SK-N-SH (cell line): Measurements from ENCODE around the gene SLC34A3. TPM values are rescaled to one million over a fixed set of nuclear protein-coding genes. Genes with fewer than 3 reads are reported as not detected.

Experiments used
- CTCF ChIA-PET: fragments of 300-600, 350-600 bp; formaldehyde crosslinking; extraction: SDS; loops from one replicate; lab custom pipeline; 2021; lab: Yijun Ruan, JAX
- POLR2A ChIA-PET: fragments of 350-600 bp; sonication (Branson Sonifier 250); formaldehyde crosslinking; extraction: SDS; loops from one replicate; lab custom pipeline; 2020; ENCODE audit warnings: antibody characterized with exemption, inconsistent platforms; lab: Yijun Ruan, JAX
- DNase-seq: peaks from one replicate; pipeline ENCODE4 v3.0.0; 2012
- H2AFZ ChIP-seq: fragments of 200-600 bp; sonication (generic); 2 replicates; pipeline ENCODE4 v1.8.1; 2016; ENCODE audit warnings: antibody characterized with exemption, mild to moderate bottlenecking, low read depth
- H3F3A ChIP-seq: fragments of 200-600 bp; sonication (generic); replicated peaks from 2 replicates; pipeline ENCODE3; 2016; ENCODE audit warnings: antibody characterized with exemption, mild to moderate bottlenecking; ENCODE audit not compliant: insufficient read depth
- H3K27ac ChIP-seq, 2 experiments: fragments of 200-500 bp in 1 of 2; fragments of 200-600 bp in 1 of 2; sonication (Bioruptor generic) in 1 of 2; sonication (generic), shearing (Covaris generic) in 1 of 2; 2 replicates each; pipeline versions ENCODE4 v1.5.1 to v1.6.1; 2014 to 2016; ENCODE audit warnings: low read depth in 2 of 2, inconsistent platforms in 1 of 2, low read length in 1 of 2, mild to moderate bottlenecking in 1 of 2, mixed read lengths in 1 of 2
- H3K27me3 ChIP-seq: fragments of 200-600 bp; sonication (generic), shearing (Covaris generic); 2 replicates; pipeline ENCODE4 v1.6.1; 2016; ENCODE audit warnings: mixed run types; ENCODE audit not compliant: insufficient read depth
- H3K36me3 ChIP-seq, 2 experiments: fragments of 200-500 bp in 1 of 2; fragments of 200-600 bp in 1 of 2; sonication (Bioruptor generic) in 1 of 2; sonication (generic) in 1 of 2; replicated peaks in 1 of 2; 2 replicates each; pipeline versions ENCODE3 to v1.5.1; 2014 to 2016; ENCODE audit warnings: low read length in 1 of 2, mild to moderate bottlenecking in 1 of 2; ENCODE audit not compliant: insufficient read depth in 2 of 2, control insufficient read depth in 1 of 2
- H3K4me1 ChIP-seq, 2 experiments: fragments of 200-500 bp in 1 of 2; fragments of 200-600 bp in 1 of 2; sonication (Bioruptor generic) in 1 of 2; sonication (generic), shearing (Covaris generic) in 1 of 2; 2 replicates each; pipeline versions ENCODE4 v1.5.1 to v1.6.1; 2014 to 2016; ENCODE audit warnings: low read depth in 1 of 2, low read length in 1 of 2, mixed run types in 1 of 2; ENCODE audit not compliant: insufficient read depth in 2 of 2, control insufficient read depth in 1 of 2
- H3K4me2 ChIP-seq: fragments of 200-600 bp; sonication (generic), shearing (Covaris generic); 2 replicates; pipeline ENCODE4 v1.6.1; 2017; ENCODE audit warnings: mixed run types
- H3K4me3 ChIP-seq, 2 experiments: fragments of 200-500 bp in 1 of 2; fragments of 200-600 bp in 1 of 2; sonication (Bioruptor generic) in 1 of 2; sonication (generic), shearing (Covaris generic) in 1 of 2; 2 replicates each; pipeline versions ENCODE4 v1.5.1 to v1.8.1; 2014 to 2016; ENCODE audit warnings: low read depth in 2 of 2, inconsistent platforms in 1 of 2, low read length in 1 of 2, mild to moderate bottlenecking in 1 of 2, mixed read lengths in 1 of 2, moderate library complexity in 1 of 2
- H3K79me2 ChIP-seq: fragments of 200-600 bp; sonication (generic); 2 replicates; pipeline ENCODE4 v1.8.1; 2017; ENCODE audit warnings: mild to moderate bottlenecking; ENCODE audit not compliant: insufficient read depth
- H3K9ac ChIP-seq: fragments of 200-600 bp; sonication (generic); 2 replicates; pipeline ENCODE4 v1.6.1; 2017; ENCODE audit warnings: mixed run types
- H3K9me2 ChIP-seq: fragments of 200-600 bp; sonication (generic); 2 replicates; pipeline ENCODE4 v1.6.1; 2017; ENCODE audit warnings: mixed run types
- H3K9me3 ChIP-seq: fragments of 200-600 bp; sonication (generic); 2 replicates; pipeline ENCODE4 v1.6.1; 2017; ENCODE audit warnings: mixed run types, mild to moderate bottlenecking, moderate library complexity
- H4K20me1 ChIP-seq: fragments of 200-600 bp; sonication (generic); 2 replicates; pipeline ENCODE4 v1.6.1; 2017; ENCODE audit warnings: mild to moderate bottlenecking, mixed run types; ENCODE audit not compliant: insufficient read depth
- CTCF ChIP-seq: fragments of 200-600 bp; sonication (generic); IDR thresholded peaks from 2 replicates; pipeline ENCODE4 v1.6.1; 2017; ENCODE audit warnings: antibody characterized with exemption, mild to moderate bottlenecking, moderate library complexity
- ELF1 ChIP-seq: IDR thresholded peaks from 2 replicates; pipeline ENCODE4 v1.4.0; 2012
- MXI1 ChIP-seq: IDR thresholded peaks from 2 replicates; pipeline ENCODE4 v1.6.1; 2012; ENCODE audit warnings: mild to moderate bottlenecking, low read depth, low read length, improper control_type of control experiment
- WGBS: methylation state at CpG from one replicate; pipeline ENCODE4 v1.1.6; 2017; ENCODE audit warnings: low lambda C conversion rate; 5-methylcytosine and 5-hydroxymethylcytosine counted together
- polyA plus RNA-seq, 3 experiments: library from polyadenylated mRNA; depleted of rRNA; stranded (reverse); fragments of >200 nt; gene quantifications; 2 replicates each; pipeline ENCODE4 v1.2.3, GENCODE V29; 2012
- TF ChIP-seq, protein P1 (sequence below): fragments of 150-350 bp; IDR thresholded peaks from 2 replicates; pipeline ENCODE4 v1.6.1; 2016; ENCODE audit warnings: mild to moderate bottlenecking, low read depth, low read length
- TF ChIP-seq, protein P2 (sequence below): fragments of 150-350 bp; IDR thresholded peaks from 2 replicates; pipeline ENCODE4 v1.6.1; 2017; ENCODE audit warnings: antibody characterized with exemption, low read length, low read depth, borderline replicate concordance

SLC34A3 gene
- polyA plus RNA-seq, 1 of the 3 experiments (the other 2 are of a cell fraction): not detected

GRCh38 chr9:137251194-137251461 is 20.4 kb downstream of the SLC34A3 start, which contains the start of gene STPG3:
Gene STPG3, plus strand, starts transcription at chr9:137251286. Its CDS starts 1 bp downstream, at chr9:137251287.
- Histone ChIP-seq H3F3A (no peaks in the 10 kb centered on the region), H3K27me3 (no peaks in the 10 kb centered on the region), H3K9me2 (no peaks in the 10 kb centered on the region), H4K20me1 (peaks cover 3% of the 10 kb centered on the region; the same call in 1 of the 2 replicates), H3K4me1 (peaks cover 0 to 18% of the 10 kb centered on the region in 2 experiments; a peak in 1 of 4 replicates), H3K27ac (no peak within 1 kb of the TSS), H2AFZ (no peak within 1 kb of the TSS), H3K4me3 (no peak within 1 kb of the TSS), H3K36me3 (no peaks in the 10 kb centered on the region), H3K9ac (no peak within 1 kb of the TSS), H3K9me3 (no peaks in the 10 kb centered on the region)
- no peak for DNase-seq
- POLR2A ChIA-PET: interaction anchor here (1.9 kb wide), 1 partner anchor 10 kb away, joined by 11 read pairs; the partner anchor contains the start of gene TUBB4B
- WGBS: 86% methylated on average over 4 of the region's 4 CpGs
- TF ChIP-seq ELF1 (no peak), CTCF (no peak)
- TF ChIP-seq, protein P1, sequence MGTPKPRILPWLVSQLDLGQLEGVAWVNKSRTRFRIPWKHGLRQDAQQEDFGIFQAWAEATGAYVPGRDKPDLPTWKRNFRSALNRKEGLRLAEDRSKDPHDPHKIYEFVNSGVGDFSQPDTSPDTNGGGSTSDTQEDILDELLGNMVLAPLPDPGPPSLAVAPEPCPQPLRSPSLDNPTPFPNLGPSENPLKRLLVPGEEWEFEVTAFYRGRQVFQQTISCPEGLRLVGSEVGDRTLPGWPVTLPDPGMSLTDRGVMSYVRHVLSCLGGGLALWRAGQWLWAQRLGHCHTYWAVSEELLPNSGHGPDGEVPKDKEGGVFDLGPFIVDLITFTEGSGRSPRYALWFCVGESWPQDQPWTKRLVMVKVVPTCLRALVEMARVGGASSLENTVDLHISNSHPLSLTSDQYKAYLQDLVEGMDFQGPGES: no peak
- TF ChIP-seq, all 33 proteins: peak for 0
- no peak within 1 kb of the TSS for H3K4me2 ChIP-seq
- CTCF ChIA-PET: interaction anchor here (1.1 to 8.2 kb wide), 4 partner anchors 11 to 222 kb away, joined by 3 to 38 read pairs (median 6); partner anchors contain the start of gene NRARP
- H3K79me2 ChIP-seq: peaks cover 9% of the 10 kb centered on the region

DNA sequence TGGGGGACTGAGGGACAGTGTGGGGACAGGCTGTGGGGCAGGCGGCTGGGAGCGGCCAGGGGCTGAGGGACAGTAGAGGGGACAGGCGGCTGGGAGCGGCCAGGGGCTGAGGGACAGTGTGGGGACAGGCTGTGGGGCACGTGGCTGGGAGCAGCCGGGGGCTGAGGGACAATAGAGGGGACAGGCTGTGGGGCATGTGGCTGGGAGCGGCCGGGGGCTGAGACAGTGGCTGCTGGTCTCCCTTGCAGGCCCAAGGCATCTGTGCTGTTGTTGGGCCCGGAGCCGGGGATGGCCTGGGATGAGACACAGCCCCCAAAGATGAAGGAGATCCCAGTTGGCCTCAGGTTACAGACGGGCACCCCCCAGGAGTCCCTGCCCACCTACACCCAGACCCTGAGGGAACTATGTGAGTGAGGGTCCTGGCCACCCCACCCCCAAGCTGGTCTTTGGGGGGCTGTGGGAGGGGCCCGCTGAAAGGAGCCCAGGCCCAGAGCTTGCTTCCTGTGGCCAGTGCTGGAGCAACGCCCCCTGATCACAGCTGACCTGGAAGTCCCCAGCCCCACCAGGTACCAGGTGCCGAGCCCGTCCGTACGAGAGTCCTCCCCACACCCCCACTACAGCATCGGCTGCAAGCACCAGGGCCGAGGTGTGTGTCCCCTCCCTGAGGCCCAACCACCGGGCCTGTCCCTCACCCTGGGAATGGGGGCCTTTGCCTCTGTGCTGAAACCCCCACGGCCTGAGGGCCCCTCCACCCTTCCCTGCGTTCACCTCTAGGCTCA is 21.0 kb downstream of the SLC34A3 start:
- no peak for TF ChIP-seq MXI1
- TF ChIP-seq ELF1: no peak
- TF ChIP-seq, protein P2, sequence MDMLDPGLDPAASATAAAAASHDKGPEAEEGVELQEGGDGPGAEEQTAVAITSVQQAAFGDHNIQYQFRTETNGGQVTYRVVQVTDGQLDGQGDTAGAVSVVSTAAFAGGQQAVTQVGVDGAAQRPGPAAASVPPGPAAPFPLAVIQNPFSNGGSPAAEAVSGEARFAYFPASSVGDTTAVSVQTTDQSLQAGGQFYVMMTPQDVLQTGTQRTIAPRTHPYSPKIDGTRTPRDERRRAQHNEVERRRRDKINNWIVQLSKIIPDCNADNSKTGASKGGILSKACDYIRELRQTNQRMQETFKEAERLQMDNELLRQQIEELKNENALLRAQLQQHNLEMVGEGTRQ: no peak
- TF ChIP-seq, protein P1: no peak
- H3K27ac ChIP-seq: no peak overlapping the region
- peaks cover 15% of the 10 kb centered on the region for H3K79me2 ChIP-seq
- no peak for DNase-seq
- 90% methylated on average over 9 of the region's 22 CpGs for WGBS
- no peak overlapping the region for H3K9ac ChIP-seq
- H3K4me3 ChIP-seq: no peak overlapping the region
- no peaks in the 10 kb centered on the region for H3F3A ChIP-seq
- no peaks in the 10 kb centered on the region for H3K9me2 ChIP-seq
- POLR2A ChIA-PET: interaction anchor here (1.9 kb wide), 1 partner anchor 11 kb away, joined by 11 read pairs; the partner anchor contains the start of gene TUBB4B
- H3K36me3 ChIP-seq: peaks cover 0 to 2% of the 10 kb centered on the region in 2 experiments
- no peak overlapping the region for H3K4me2 ChIP-seq
- CTCF ChIA-PET: interaction anchor here (1.1 to 8.2 kb wide), 4 partner anchors 12 to 222 kb away, joined by 3 to 38 read pairs (median 6); partner anchors contain the start of gene NRARP
- no peaks in the 10 kb centered on the region for H3K27me3 ChIP-seq
- no peaks in the 10 kb centered on the region for H3K9me3 ChIP-seq
- H3K4me1 ChIP-seq: peaks cover 0 to 23% of the 10 kb centered on the region in 2 experiments; a peak in 1 of 4 replicates
- no peak overlapping the region for H2AFZ ChIP-seq
- peaks cover 9% of the 10 kb centered on the region; the same call in 1 of the 2 replicates for H4K20me1 ChIP-seq
